SK-N-SH treated with all-trans-retinoic acid at 6 μM for 48 hours (cell line): ENCODE results near the gene INTS3.

Experiments
- ARNTL ChIP-seq: fragments of 450-650 bp; formaldehyde crosslinking; IDR thresholded peaks from 2 replicates; pipeline ENCODE4 v1.5.0; 2020; ENCODE audit warnings: low read depth, mild to moderate bottlenecking, moderate library complexity, borderline replicate concordance
- TOX ChIP-seq: fragments of 250-450 bp; sonication (Bioruptor Pico); IDR thresholded peaks from 2 replicates; pipeline ENCODE4 v1.8.0; 2021; ENCODE audit warnings: mild to moderate bottlenecking, moderate library complexity, borderline replicate concordance
- ZC3H10 ChIP-seq: fragments of 250-450 bp; sonication (Bioruptor Pico); IDR thresholded peaks from 2 replicates; pipeline ENCODE4 v1.5.1; 2021; ENCODE audit warnings: mild to moderate bottlenecking, moderate library complexity
- ZFP30 ChIP-seq: fragments of 450-650 bp; formaldehyde crosslinking; IDR thresholded peaks from 2 replicates; pipeline ENCODE4 v1.5.0; 2022; ENCODE audit warnings: mild to moderate bottlenecking, moderate library complexity
- ZNF8 ChIP-seq: fragments of 450-650 bp; formaldehyde crosslinking; IDR thresholded peaks from 2 replicates; pipeline ENCODE4 v1.5.0; 2020; ENCODE audit warnings: mild to moderate bottlenecking, moderate library complexity
- TF ChIP-seq, protein P1 (sequence below): fragments of 250-450 bp; sonication (Bioruptor Pico); IDR thresholded peaks from 2 replicates; pipeline ENCODE4 v1.8.0; 2021; ENCODE audit warnings: low read depth, mild to moderate bottlenecking, moderate library complexity, borderline replicate concordance

DNA sequence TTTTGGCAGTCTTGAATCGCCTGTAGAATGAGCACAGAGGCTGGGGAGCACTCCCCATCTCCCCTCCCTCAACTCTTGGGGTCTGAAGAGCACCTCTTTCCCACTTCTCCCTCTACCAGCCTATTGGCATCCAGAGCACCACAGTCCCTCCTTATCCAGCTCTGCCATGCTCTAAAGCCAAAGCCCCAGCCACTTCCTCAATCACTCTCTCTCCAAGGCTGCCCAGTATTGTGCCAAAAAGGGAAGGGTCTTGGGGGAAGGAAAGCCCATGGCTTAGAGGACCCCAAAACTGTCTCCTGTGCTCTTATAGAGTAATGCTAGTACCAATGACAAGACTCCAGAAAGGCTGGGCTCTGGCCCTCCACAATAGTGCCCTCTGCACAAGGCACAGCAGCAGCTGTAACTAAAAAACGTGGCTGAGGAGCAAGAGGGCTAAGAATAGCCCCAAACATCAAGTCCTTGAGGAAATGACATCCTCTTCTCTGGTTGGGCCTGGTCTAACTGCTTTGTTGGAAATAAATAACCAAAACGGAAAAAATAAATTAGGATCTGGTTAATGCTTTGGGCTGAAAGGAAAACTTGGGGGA lies 75.7 kb downstream of the INTS3 start:
- TF ChIP-seq, protein P1, sequence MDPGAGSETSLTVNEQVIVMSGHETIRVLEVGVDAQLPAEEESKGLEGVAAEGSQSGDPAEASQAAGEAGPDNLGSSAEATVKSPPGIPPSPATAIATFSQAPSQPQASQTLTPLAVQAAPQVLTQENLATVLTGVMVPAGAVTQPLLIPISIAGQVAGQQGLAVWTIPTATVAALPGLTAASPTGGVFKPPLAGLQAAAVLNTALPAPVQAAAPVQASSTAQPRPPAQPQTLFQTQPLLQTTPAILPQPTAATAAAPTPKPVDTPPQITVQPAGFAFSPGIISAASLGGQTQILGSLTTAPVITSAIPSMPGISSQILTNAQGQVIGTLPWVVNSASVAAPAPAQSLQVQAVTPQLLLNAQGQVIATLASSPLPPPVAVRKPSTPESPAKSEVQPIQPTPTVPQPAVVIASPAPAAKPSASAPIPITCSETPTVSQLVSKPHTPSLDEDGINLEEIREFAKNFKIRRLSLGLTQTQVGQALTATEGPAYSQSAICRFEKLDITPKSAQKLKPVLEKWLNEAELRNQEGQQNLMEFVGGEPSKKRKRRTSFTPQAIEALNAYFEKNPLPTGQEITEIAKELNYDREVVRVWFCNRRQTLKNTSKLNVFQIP (CRISPR knock-in tag): no peak
- TF ChIP-seq ZC3H10 (no peak), ZNF8 (no peak), ZFP30 (CRISPR knock-in tag) (no peak), TOX (no peak), ARNTL (CRISPR knock-in tag) (no peak)
